ENCODE results near the gene HERPUD1.

GRCh38 chr16:56983211-56983751 lies 51.3 kb downstream of the HERPUD1 start:
- TF ChIP-seq POLR2A (IDR thresholded peaks at IDR 0.05; ENCODE audit: low read length) (no peak), GATA1 (IDR thresholded peaks at IDR 0.05; ENCODE audit: low read depth, low read length) (no peak)
